DOHH2 (cell line): ENCODE measurements around the gene C20orf204.

Experiments used
- H3F3A ChIP-seq: fragments of 200-600 bp; sonication (generic), shearing (Covaris generic); 2 replicates; pipeline ENCODE4 v1.6.0; 2016; ENCODE audit warnings: antibody characterized with exemption, mild to moderate bottlenecking; ENCODE audit not compliant: control insufficient read depth, insufficient read depth
- H3K27ac ChIP-seq: fragments of 200-600 bp; sonication (generic); 2 replicates; pipeline ENCODE4 v1.5.1; 2014; ENCODE audit warnings: low read depth, mild to moderate bottlenecking, low read length, moderate library complexity
- H3K27me3 ChIP-seq: fragments of 200-600 bp; sonication (generic); 2 replicates; pipeline ENCODE4 v1.6.1; 2014; ENCODE audit warnings: mild to moderate bottlenecking, low read length, mixed read lengths; ENCODE audit not compliant: control insufficient read depth
- H3K36me3 ChIP-seq: fragments of 200-600 bp; sonication (generic); 2 replicates; pipeline ENCODE4 v1.6.1; 2014; ENCODE audit warnings: mild to moderate bottlenecking, low read length, moderate library complexity, mixed read lengths; ENCODE audit not compliant: control insufficient read depth
- H3K4me1 ChIP-seq: fragments of 200-600 bp; sonication (generic); 2 replicates; pipeline ENCODE4 v1.6.1; 2014; ENCODE audit warnings: mild to moderate bottlenecking, low read length, mixed read lengths; ENCODE audit not compliant: control insufficient read depth
- H3K4me2 ChIP-seq: fragments of 200-600 bp; sonication (generic); 2 replicates; pipeline ENCODE4 v1.6.0; 2014; ENCODE audit warnings: mild to moderate bottlenecking, low read length, moderate library complexity
- H3K4me3 ChIP-seq: fragments of 200-600 bp; sonication (generic); 2 replicates; pipeline ENCODE4 v1.5.1; 2014; ENCODE audit warnings: mild to moderate bottlenecking, low read length, mixed read lengths
- H3K79me2 ChIP-seq: fragments of 200-600 bp; sonication (generic); 2 replicates; pipeline ENCODE4 v1.6.1; 2014; ENCODE audit warnings: mild to moderate bottlenecking, low read length, mixed read lengths; ENCODE audit not compliant: control insufficient read depth
- H3K9me2 ChIP-seq: fragments of 200-600 bp; sonication (generic); replicated peaks from 2 replicates; pipeline ENCODE4 v1.6.1; 2014; ENCODE audit warnings: mild to moderate bottlenecking, low read length, mixed read lengths; ENCODE audit not compliant: control insufficient read depth
- H3K9me3 ChIP-seq: fragments of 200-600 bp; sonication (generic); 2 replicates; pipeline ENCODE4 v1.6.1; 2014; ENCODE audit warnings: antibody characterized with exemption, low read length, mixed read lengths; ENCODE audit not compliant: control insufficient read depth, insufficient read depth
- H4K20me1 ChIP-seq: fragments of 200-600 bp; sonication (generic); 2 replicates; pipeline ENCODE4 v1.6.0; 2014; ENCODE audit warnings: low read depth, mild to moderate bottlenecking, antibody characterized with exemption, low read length, moderate library complexity; ENCODE audit not compliant: control insufficient read depth, insufficient read depth
- EZH2phosphoT487 ChIP-seq: fragments of 200-600 bp; sonication (generic); IDR thresholded peaks from 2 replicates; pipeline ENCODE4 v1.6.1; 2017; ENCODE audit warnings: borderline replicate concordance, mild to moderate bottlenecking, antibody characterized with exemption, low read length, moderate library complexity, mixed read lengths
- TF ChIP-seq, protein P1 (sequence below): fragments of 200-600 bp; sonication (generic); IDR thresholded peaks from one replicate; pipeline ENCODE4 v1.5.1; 2014; ENCODE audit warnings: antibody characterized with exemption, mild to moderate bottlenecking, low read depth, low read length; ENCODE audit not compliant: poor library complexity, severe bottlenecking

C20orf204 gene

DNA sequence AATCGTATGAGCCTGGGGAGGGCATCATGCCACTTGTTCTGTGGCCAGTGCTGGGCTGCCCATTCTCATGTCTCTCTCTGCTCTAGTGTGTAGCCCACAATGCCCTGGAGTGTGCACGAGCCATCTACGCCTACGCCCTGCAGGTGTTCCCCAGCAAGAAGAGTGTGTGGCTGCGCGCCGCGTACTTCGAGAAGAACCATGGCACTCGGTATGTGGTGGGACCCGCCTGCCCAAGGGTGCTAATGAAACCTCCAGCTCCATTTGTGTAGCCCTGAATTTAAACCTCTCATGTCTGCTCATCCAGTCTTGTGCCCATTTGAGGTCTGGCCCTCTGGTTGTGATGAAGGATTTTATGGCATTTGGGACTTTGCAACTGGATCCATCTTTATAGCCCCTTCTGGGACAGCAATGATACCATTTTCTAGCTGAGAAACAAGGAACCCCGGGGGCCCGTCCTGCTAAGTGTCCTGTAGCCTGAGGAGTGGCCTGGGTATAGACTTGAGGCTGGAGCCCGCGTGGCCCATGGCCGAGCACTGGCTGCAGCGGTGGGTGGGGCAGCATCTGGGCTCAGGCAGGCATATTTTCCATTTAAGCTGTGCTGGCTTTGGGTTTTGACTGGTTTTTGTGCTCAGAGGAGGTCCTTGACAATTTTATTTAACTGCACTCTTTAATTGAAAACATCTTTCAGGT lies 13.2 kb upstream of the C20orf204 start:
- Histone ChIP-seq H3K9me3 (no peaks in the 10 kb centered on the region), H3K79me2 (no peaks in the 10 kb centered on the region; the same call in 1 of the 2 replicates), H4K20me1 (no peaks in the 10 kb centered on the region), H3F3A (no peaks in the 10 kb centered on the region), H3K9me2 (no peaks in the 10 kb centered on the region), H3K36me3 (peaks cover 87% of the 10 kb centered on the region), H3K27ac (no peak overlapping the region), H3K4me3 (no peak overlapping the region), H3K4me1 (no peaks in the 10 kb centered on the region), H3K27me3 (no peaks in the 10 kb centered on the region), H3K4me2 (no peak overlapping the region)
- no peak for TF ChIP-seq EZH2phosphoT487
- TF ChIP-seq, protein P1, sequence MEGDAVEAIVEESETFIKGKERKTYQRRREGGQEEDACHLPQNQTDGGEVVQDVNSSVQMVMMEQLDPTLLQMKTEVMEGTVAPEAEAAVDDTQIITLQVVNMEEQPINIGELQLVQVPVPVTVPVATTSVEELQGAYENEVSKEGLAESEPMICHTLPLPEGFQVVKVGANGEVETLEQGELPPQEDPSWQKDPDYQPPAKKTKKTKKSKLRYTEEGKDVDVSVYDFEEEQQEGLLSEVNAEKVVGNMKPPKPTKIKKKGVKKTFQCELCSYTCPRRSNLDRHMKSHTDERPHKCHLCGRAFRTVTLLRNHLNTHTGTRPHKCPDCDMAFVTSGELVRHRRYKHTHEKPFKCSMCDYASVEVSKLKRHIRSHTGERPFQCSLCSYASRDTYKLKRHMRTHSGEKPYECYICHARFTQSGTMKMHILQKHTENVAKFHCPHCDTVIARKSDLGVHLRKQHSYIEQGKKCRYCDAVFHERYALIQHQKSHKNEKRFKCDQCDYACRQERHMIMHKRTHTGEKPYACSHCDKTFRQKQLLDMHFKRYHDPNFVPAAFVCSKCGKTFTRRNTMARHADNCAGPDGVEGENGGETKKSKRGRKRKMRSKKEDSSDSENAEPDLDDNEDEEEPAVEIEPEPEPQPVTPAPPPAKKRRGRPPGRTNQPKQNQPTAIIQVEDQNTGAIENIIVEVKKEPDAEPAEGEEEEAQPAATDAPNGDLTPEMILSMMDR = no peak

DNA sequence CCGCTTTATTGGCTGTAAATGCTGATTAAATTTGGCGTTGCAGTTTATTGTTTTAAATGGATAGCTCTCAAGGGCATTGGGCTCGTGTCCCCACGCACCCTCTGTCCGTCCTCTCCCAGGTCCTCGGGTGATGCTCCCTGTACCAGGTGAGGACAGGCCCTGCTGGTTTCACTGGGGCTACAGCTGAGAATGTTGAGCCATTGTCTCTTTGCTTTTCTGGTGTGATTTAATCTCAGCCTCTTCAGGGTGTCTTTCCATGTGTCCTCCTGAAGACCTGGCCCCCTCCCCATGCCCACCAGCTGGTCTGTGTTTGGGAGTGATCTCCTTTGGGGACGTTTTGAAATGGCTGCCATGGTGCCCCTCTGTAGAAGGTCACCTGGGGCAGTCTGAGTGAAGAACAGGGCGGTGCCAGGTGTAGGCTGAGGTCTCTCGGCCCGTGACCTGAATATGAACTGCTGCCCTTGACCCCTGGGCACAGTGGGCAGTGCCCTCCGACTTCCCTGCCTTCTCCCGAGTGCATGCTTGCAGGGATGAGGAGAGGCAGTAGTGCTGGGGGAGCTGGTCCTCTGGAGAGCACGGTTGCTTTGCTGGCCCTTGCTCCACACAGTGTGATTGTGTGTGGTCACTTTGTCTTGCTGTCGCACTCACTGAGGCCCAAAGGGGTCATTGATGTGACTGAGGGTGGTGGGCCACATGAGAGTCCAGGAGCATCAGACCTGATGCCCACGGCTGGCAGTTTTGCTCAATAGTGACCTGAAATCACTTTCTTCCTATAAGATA lies 12.4 kb upstream of the C20orf204 start:
- Histone ChIP-seq H3K79me2 (no peaks in the 10 kb centered on the region; the same call in 1 of the 2 replicates), H3K9me3 (no peaks in the 10 kb centered on the region), H3K27me3 (no peaks in the 10 kb centered on the region), H4K20me1 (no peaks in the 10 kb centered on the region), H3K27ac (no peak overlapping the region), H3K4me3 (no peak overlapping the region), H3F3A (no peaks in the 10 kb centered on the region), H3K4me1 (no peaks in the 10 kb centered on the region), H3K4me2 (no peak overlapping the region), H3K36me3 (peaks cover 90% of the 10 kb centered on the region), H3K9me2 (no peaks in the 10 kb centered on the region)
- TF ChIP-seq EZH2phosphoT487 = no peak
- TF ChIP-seq, protein P1 = no peak

GRCh38 chr20:64024141-64024990 lies 11.6 kb upstream of the C20orf204 start:
- Histone ChIP-seq H3K36me3 (peaks cover 89% of the 10 kb centered on the region), H3K27ac (no peak overlapping the region), H4K20me1 (no peaks in the 10 kb centered on the region), H3K27me3 (no peaks in the 10 kb centered on the region), H3K4me2 (no peak overlapping the region), H3K79me2 (no peaks in the 10 kb centered on the region; the same call in 1 of the 2 replicates), H3K4me3 (no peak overlapping the region), H3K4me1 (no peaks in the 10 kb centered on the region), H3K9me2 (no peaks in the 10 kb centered on the region), H3F3A (no peaks in the 10 kb centered on the region), H3K9me3 (no peaks in the 10 kb centered on the region)
- no peak for TF ChIP-seq EZH2phosphoT487
- TF ChIP-seq, protein P1 = no peak
